Measurements from ENCODE around the gene LRP1.
A peak's percentile ranks its signal among the peaks of the same experiment; 100 is the strongest.

LRP1 gene

GRCh38 chr12:57094208-57095160, 33.8 kb upstream of the LRP1 start:
- no peak for DNase-seq

DNA sequence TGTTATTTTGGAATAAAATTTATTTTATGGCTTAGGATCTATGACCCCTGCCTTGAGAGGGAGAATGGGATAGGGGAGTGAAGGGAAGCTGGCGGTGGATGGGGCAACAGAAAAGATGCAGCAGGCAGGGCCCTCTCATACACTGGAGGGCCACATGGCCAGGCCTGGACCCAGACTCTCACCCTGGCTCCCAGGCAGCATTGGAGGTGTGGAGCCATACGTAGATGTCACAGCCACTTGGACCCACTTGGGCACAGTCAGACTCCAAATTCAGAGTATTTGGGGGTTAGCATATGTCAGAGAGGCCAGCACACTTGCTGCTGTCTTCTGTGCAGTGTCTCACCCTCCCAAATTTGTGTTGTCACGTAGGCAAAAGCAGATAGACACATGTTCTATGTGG, 32.8 kb upstream of the LRP1 start:
- DNase-seq = no peak

GRCh38 chr12:57096099-57096572, 32.1 kb upstream of the LRP1 start:
- no peak for DNase-seq

DNA sequence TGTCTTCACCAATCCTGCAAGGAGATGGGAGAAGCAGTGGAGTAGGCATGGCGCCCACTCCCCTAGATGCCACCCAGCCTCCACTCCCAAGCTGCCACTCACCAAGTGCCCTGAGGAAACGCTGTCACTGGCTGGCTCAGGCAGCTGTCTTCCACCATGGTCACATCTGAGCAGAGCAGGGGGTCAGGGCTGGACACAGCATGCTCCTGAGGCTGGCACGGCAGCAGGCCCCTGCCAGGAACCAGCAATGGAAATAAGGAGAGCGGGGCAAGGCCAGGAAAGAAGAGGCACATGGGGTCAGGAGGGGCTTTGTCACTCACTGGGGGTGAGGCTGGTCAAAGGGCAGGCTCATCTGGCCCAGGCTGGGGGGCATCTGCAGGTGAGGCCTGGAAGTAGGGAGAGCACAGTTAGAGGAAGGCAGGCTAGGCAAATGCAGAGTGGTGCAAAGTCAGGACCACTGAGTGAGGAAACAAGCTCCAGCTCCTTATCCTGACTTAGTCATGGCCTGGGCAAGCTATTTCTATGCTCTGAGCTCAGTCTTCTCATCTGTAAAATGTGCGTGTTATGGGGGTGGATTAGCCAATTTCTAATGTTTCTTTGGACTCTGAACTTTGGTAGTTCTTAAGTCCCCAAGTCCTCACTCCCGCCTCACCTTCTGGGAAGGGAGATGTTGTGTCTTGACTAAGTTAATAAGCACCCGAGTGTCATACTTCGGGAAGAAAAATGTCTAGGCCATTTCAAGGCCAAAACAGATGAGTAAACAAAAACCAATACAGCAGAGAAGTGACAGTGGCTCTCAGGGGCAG, 31.3 kb upstream of the LRP1 start:
- DNase-seq = no peak

DNA sequence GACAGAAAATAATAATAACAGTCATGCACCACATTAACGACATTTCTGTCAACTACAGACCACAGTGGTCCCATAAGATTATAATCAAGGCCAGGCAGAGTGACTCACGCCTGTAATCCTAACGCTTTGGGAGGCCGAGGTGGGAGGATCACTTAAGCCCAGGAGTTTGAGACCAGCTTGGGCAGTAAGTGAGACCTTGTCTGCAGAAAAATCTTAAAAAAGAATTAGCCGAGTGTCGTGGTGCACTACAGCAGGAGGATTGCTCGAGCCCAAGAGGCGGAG, 30.8 kb upstream of the LRP1 start:
- no peak for DNase-seq

DNA sequence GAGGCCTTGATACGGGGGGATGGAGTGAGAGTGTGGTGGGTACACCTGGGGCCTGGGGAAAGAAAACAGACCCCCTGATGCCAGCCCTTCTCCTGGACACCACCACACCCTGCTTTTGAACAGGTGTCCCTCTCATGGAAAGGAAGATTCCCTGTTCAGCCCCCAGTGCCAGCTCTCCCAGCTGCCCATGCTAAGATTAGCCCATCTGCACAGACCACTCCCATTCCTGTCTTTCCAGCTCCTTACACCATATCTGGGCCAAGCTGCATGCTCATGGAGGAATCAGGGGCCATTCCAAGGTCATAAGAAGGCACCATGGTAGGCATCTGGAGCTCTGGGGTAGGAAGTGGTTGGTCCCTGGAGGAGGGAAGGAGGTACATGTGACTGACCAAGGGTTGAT, 29.7 kb upstream of the LRP1 start:
- DNase-seq = no peak

- DNase-seq = no peak
Observed at GRCh38 chr12:57099047-57099714, 29.1 kb upstream of the LRP1 start.

DNA sequence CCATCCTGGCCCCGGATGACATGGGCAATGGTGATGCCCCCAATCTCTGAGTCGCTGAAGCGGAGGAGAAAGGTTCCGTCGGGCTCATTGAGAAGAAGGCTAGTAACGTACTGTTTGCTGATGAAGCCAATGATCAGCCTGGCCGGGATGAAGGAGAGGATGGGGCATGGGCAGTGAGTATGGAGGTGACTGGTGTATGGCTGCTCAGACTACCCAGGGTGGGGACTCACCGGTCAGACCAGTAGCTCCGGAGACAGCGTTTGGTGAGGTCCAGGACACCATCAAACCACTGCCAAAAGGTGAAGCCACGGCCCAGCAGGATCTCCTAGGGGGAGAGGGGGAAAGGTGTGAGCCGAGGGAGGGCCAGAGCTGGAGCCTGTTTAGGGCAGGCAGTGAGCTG, 28.5 kb upstream of the LRP1 start:
- no peak for DNase-seq

GRCh38 chr12:57101892-57102695, 26.2 kb upstream of the LRP1 start:
- no peak for DNase-seq

DNA sequence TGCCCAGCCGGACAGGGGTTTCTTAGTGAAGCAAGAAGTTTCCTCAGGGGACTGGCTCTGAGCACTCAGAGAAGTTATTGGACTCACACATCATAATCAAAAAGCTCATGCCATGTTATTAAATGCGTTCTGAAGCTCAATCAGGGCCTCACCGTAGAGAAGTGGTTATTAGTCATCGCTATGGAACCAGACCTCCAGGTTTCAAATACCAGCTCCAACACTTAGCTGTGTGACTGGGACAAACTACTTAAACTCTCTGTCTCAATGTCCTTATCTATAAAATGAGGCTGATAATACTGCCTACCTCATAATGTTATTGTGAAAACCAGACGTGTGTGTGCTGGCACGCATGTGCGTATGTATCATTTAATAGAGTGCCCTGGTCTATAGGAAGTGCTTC, 24.4 kb upstream of the LRP1 start:
- DNase-seq = no peak

GRCh38 chr12:57104292-57104910, 23.9 kb upstream of the LRP1 start:
- DNase-seq = no peak

GRCh38 chr12:57105011-57105753, 23.1 kb upstream of the LRP1 start:
- DNase-seq = no peak

DNA sequence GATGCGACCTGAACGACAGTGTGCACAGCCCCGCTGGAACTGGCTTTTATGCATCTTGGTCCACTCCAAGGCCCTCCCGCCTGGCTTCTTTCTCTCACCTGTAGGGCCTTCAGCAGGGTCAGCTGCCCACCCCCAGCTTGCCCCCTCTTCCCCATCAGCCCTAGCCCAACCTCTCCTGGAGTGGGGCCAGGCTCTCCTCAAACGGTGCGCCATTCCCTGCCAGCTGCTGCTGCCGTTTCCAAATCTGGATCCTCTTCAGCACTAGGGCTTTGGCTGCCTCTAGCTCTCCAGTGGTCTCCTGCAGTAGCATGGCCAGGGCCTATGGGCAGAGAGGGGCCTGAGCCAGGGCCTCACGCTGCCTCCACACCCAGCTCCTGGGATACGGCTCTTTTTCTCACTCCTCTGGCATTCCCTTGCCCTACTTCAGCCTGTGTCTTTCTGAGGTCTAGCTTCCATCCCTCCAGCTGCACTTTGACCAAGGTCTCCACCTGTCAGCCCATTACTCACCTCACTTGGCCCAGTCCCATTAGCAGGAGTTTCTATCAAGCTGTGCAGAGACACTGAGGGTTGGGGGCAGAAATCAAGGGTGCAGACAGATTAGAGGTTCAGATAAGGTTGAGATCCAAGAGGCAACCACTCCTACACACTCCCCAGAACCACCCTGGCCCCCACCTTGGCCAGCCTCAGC, 22.1 kb upstream of the LRP1 start:
- DNase-seq = no peak

GRCh38 chr12:57107456-57108155, 20.7 kb upstream of the LRP1 start:
- DNase-seq = no peak

GRCh38 chr12:57109207-57110103, 18.8 kb upstream of the LRP1 start:
- no peak for DNase-seq

DNA sequence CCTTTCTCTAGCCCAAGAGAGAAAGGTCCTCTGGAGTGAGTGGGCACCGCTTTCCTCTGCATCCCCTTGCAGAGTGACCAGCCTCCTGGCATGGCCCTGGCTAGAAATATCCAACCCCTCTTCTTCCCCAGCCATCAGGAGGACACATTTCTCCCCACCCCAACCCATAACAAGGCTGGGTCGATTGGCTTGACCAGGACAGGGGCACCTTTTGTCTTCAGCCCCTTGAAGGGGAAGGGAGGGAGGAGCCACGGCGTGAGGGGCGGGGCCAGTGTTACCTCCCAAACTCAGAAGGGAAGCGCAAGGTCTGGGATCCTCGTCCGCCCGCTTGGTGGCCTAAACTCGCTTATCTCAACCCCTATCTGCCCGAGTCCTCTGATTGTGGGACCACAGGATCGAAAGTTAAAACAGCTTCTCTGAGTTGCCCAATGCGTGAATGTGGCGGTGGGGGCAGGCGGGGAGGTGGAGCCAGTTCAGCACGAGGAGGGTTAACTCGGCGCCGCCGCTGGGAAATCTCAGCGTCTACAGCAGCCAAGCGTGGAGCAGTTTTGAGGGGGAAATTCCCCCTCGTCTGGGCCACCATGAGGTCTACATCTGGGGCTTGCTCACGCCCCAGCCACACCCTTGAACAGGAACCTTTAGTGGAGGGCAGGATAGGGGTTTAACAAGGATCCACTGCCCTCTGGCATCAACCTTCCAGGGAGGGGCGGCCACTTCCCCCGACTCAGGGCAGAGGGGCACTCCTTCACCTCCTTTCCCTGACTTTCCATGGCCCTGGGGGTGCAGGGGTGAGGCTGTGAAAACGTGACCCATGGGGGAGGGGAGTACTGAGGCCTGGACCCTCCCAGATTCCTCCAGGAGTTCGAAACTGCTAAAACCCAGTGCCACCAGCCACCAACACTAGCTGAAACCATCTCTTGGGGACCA, 17.9 kb upstream of the LRP1 start:
- peak; percentile 71 to 81 for DNase-seq

DNA sequence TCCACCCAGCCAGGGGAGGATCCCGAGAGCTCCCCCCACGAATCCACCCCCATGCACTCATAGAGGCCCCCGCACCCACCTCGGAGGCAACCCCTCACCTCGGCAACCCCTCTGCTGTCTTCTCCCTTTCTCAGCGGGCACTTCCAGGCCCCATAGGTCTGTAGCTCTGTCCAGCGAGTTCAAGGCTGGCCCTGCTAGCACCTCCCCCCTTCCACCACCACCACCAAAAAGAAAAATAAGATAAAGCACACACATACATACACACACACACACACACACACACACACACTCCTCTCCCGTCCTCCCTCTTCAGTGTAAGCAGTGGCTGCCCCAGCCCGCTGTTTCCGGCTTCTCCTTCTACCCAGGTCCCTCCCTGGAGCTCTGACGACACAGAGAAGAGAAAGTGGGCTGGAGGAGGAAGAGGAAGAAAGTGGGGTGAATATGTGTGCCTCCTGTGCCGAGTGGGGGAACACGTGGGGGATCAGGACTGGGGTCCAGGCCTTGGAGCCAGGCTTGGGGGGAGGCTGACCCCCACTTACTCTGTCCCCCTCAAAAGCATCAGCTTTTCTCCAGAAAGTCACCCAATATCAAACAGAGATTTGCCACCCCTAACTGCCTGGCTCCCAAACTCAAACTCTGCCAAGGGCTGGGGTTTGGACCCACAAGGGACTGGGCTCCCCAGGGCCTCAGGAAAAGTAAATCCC, 17.1 kb upstream of the LRP1 start, which contains the start of gene STAT6:
Gene STAT6 (minus strand): TSS at position 332 of the 704 bp plus-strand sequence. CDS start 3,084 bp downstream, outside the sequence.
- DNase-seq = peak; percentile 68 to 88
